ENCODE measurements around the gene RASL11B.

GRCh38 chr4:52870225-52870624, 8.1 kb downstream of the RASL11B start:
- TF ChIP-seq POLR2A (IDR thresholded peaks at IDR 0.05) (no peak), POLR2AphosphoS5 (IDR thresholded peaks at IDR 0.05) (no peak), CTCF (IDR thresholded peaks at IDR 0.05) (no peak)
